Measurements from ENCODE around the gene ATP6V0A1.

GRCh38 chr17:42529061-42529460 is 70.4 kb downstream of the ATP6V0A1 start:
- no peak for TF ChIP-seq CTCF (IDR thresholded peaks at IDR 0.05)
- no peak for TF ChIP-seq ZFX (IDR thresholded peaks at IDR 0.05; ENCODE audit: borderline replicate concordance)

All from 22Rv1 (cell line).